ENCODE results near the gene RRAD. TPM values are rescaled to one million over a fixed set of nuclear protein-coding genes. Genes with fewer than 3 reads are reported as not detected.

Gene RRAD
- total RNA-seq, 1 experiment from 2014 or later = 4.3 TPM

DNA sequence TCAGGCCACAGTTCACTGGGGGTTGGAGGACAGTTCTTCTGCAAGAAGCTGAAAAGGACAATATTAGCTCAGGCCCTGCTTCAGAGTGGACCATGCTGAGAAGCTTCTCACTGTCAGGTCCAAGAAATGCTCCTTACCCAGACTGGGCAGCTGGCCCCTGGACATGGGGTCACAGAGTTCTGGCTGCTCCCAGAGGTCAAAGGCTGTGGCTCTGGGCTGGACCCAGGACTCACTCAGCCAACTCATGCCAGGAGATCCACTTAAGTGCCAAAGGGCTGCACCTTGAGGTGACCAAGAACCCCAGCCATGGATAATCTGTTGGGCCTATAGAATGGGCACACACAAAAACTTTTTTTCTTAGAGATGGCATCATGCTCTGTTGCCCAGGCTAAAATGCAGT lies 14.0 kb upstream of the RRAD start:
- Histone ChIP-seq H3K9me3 (ENCODE audit: control insufficient read depth, insufficient read depth, low read depth, low read length) (no peaks in the 10 kb centered on the region), H3K27ac (ENCODE audit: low read length) (no peak overlapping the region), H3K4me1 (ENCODE audit: control insufficient read depth, insufficient read depth, low read length) (peaks cover 3% of the 10 kb centered on the region), H3K36me3 (ENCODE audit: control insufficient read depth, insufficient read depth, low read length) (no peaks in the 10 kb centered on the region), H3K27me3 (ENCODE audit: control insufficient read depth, insufficient read depth, low read length) (no peaks in the 10 kb centered on the region), H3K4me3 (ENCODE audit: low read depth in 2 of 2, low read length in 2 of 2) (no peak overlapping the region)
- no peak for TF ChIP-seq POLR2AphosphoS5 (IDR thresholded peaks at IDR 0.05; ENCODE audit: low read depth, low read length)
- no peak for TF ChIP-seq TCF7L2 (IDR thresholded peaks at IDR 0.05; ENCODE audit: low read depth, low read length)
- TF ChIP-seq SIN3A (IDR thresholded peaks at IDR 0.05; ENCODE audit: borderline replicate concordance, insufficient read depth, low read depth, low read length) = no peak
- TF ChIP-seq, protein P1, sequence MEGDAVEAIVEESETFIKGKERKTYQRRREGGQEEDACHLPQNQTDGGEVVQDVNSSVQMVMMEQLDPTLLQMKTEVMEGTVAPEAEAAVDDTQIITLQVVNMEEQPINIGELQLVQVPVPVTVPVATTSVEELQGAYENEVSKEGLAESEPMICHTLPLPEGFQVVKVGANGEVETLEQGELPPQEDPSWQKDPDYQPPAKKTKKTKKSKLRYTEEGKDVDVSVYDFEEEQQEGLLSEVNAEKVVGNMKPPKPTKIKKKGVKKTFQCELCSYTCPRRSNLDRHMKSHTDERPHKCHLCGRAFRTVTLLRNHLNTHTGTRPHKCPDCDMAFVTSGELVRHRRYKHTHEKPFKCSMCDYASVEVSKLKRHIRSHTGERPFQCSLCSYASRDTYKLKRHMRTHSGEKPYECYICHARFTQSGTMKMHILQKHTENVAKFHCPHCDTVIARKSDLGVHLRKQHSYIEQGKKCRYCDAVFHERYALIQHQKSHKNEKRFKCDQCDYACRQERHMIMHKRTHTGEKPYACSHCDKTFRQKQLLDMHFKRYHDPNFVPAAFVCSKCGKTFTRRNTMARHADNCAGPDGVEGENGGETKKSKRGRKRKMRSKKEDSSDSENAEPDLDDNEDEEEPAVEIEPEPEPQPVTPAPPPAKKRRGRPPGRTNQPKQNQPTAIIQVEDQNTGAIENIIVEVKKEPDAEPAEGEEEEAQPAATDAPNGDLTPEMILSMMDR (IDR thresholded peaks at IDR 0.05) = no peak
- TF ChIP-seq, protein P2, sequence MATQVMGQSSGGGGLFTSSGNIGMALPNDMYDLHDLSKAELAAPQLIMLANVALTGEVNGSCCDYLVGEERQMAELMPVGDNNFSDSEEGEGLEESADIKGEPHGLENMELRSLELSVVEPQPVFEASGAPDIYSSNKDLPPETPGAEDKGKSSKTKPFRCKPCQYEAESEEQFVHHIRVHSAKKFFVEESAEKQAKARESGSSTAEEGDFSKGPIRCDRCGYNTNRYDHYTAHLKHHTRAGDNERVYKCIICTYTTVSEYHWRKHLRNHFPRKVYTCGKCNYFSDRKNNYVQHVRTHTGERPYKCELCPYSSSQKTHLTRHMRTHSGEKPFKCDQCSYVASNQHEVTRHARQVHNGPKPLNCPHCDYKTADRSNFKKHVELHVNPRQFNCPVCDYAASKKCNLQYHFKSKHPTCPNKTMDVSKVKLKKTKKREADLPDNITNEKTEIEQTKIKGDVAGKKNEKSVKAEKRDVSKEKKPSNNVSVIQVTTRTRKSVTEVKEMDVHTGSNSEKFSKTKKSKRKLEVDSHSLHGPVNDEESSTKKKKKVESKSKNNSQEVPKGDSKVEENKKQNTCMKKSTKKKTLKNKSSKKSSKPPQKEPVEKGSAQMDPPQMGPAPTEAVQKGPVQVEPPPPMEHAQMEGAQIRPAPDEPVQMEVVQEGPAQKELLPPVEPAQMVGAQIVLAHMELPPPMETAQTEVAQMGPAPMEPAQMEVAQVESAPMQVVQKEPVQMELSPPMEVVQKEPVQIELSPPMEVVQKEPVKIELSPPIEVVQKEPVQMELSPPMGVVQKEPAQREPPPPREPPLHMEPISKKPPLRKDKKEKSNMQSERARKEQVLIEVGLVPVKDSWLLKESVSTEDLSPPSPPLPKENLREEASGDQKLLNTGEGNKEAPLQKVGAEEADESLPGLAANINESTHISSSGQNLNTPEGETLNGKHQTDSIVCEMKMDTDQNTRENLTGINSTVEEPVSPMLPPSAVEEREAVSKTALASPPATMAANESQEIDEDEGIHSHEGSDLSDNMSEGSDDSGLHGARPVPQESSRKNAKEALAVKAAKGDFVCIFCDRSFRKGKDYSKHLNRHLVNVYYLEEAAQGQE (IDR thresholded peaks at IDR 0.05; ENCODE audit: insufficient read depth in 1 of 2, low read depth in 2 of 2, low read length in 1 of 2) = no peak
- no TSS peak for BruUV-seq (replicated peaks)
- in situ Hi-C loops (cut with HindIII; ENCODE audit: low pct_unique_long_range_greater_than_20kb, low sequenced_read_pairs) = no loop called here
- CTCF ChIA-PET = no interaction called here
- intact Hi-C loops (cut with micrococcal nuclease; ENCODE audit: unreplicated experiment) = no loop called here
- ATAC-seq (no peak), DNase-seq (ENCODE audit: low read depth, low spot score) (no peak)
- POLR2A ChIA-PET = no interaction called here

DNA sequence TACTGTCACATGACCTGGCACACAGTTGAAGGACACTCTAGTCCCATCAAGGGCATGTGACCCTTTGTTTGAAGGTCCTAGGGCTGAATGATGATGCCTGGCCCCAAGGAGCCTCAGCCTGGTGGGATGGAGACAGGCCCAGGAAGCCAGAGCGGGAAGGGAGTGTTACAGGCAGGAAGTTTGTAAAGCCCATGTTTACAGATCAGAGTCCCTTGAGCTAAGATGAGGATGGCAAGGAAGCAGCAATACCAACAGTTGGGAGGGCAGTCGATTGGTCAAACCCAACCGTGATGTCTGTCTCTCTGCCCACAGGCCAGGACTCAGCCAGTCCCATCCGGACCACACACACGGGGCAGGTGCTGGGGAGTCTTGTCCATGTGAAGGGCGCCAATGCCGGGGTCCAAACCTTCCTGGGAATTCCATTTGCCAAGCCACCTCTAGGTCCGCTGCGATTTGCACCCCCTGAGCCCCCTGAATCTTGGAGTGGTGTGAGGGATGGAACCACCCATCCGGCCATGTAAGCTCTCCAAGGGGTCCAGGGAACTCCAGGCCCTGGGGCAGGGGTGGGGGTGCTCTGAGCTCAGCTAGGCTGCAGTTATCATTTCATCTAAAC lies 12.5 kb upstream of the RRAD start:
- in situ Hi-C loops (cut with HindIII; ENCODE audit: low pct_unique_long_range_greater_than_20kb, low sequenced_read_pairs) (no loop called here), intact Hi-C loops (cut with micrococcal nuclease; ENCODE audit: unreplicated experiment) (no loop called here)
- no peak for ATAC-seq
- H3K36me3 ChIP-seq (ENCODE audit: control insufficient read depth, insufficient read depth, low read length) = peaks cover 8% of the 10 kb centered on the region; the same call in 1 of the 2 replicates
- TF ChIP-seq, protein P2 (IDR thresholded peaks at IDR 0.05; ENCODE audit: insufficient read depth in 1 of 2, low read depth in 2 of 2, low read length in 1 of 2) = no peak
- TF ChIP-seq POLR2AphosphoS5 (IDR thresholded peaks at IDR 0.05; ENCODE audit: low read depth, low read length) (no peak), SIN3A (IDR thresholded peaks at IDR 0.05; ENCODE audit: borderline replicate concordance, insufficient read depth, low read depth, low read length) (no peak), TCF7L2 (IDR thresholded peaks at IDR 0.05; ENCODE audit: low read depth, low read length) (no peak)
- TF ChIP-seq, protein P1 (IDR thresholded peaks at IDR 0.05) = no peak
- H3K4me1 ChIP-seq (ENCODE audit: control insufficient read depth, insufficient read depth, low read length) = peaks cover 3% of the 10 kb centered on the region
- ChIA-PET CTCF (no interaction called here), POLR2A (no interaction called here)
- no peaks in the 10 kb centered on the region for H3K9me3 ChIP-seq (ENCODE audit: control insufficient read depth, insufficient read depth, low read depth, low read length)
- H3K27me3 ChIP-seq (ENCODE audit: control insufficient read depth, insufficient read depth, low read length) = no peaks in the 10 kb centered on the region
- BruUV-seq (replicated peaks) = no TSS peak
- no peak for DNase-seq (ENCODE audit: low read depth, low spot score)
- H3K4me3 ChIP-seq (ENCODE audit: low read depth in 2 of 2, low read length in 2 of 2) = no peak overlapping the region
- H3K27ac ChIP-seq (ENCODE audit: low read length) = no peak overlapping the region

Data from Panc1 (cell line).